ES-I3 (cell line): ENCODE results near the gene RASIP1.

Experiments
- H3K36me3 ChIP-seq: 2 replicates; pipeline ENCODE4 v1.6.1; 2013; ENCODE audit warnings: mild to moderate bottlenecking, low read length, control low read depth, moderate library complexity; ENCODE audit not compliant: insufficient read depth
- H3K4me1 ChIP-seq: 2 replicates; pipeline ENCODE4 v1.6.1; 2013; ENCODE audit warnings: mild to moderate bottlenecking, control low read depth, low read length; ENCODE audit not compliant: insufficient read depth
- H3K9ac ChIP-seq: 2 replicates; pipeline ENCODE4 v1.6.1; 2013; ENCODE audit warnings: low read depth, mild to moderate bottlenecking, low read length, moderate library complexity
- H3K9me3 ChIP-seq: 2 replicates; pipeline ENCODE4 v1.6.1; 2013; ENCODE audit warnings: mild to moderate bottlenecking, low read length, moderate library complexity; ENCODE audit not compliant: control insufficient read depth, insufficient read depth

Gene RASIP1

GRCh38 chr19:48749571-48750198 is 9.3 kb upstream of the RASIP1 start:
- H3K9me3 ChIP-seq: no peaks in the 10 kb centered on the region
- peaks cover 9% of the 10 kb centered on the region; the same call in 1 of the 2 replicates for H3K36me3 ChIP-seq
- H3K9ac ChIP-seq: no peak overlapping the region
- H3K4me1 ChIP-seq: peaks cover 3% of the 10 kb centered on the region; the same call in 1 of the 2 replicates

GRCh38 chr19:48746738-48747575 is 6.5 kb upstream of the RASIP1 start, which contains the start of gene IZUMO1:
TSS of gene IZUMO1 (minus strand) at chr19:48746909. CDS start at chr19:48745859, 1,050 bp downstream.
- Histone ChIP-seq H3K36me3 (peaks cover 9% of the 10 kb centered on the region; the same call in 1 of the 2 replicates), H3K9ac (peak within 1 kb of the TSS; percentile 91), H3K9me3 (no peaks in the 10 kb centered on the region), H3K4me1 (no peaks in the 10 kb centered on the region; the same call in 1 of the 2 replicates)

DNA sequence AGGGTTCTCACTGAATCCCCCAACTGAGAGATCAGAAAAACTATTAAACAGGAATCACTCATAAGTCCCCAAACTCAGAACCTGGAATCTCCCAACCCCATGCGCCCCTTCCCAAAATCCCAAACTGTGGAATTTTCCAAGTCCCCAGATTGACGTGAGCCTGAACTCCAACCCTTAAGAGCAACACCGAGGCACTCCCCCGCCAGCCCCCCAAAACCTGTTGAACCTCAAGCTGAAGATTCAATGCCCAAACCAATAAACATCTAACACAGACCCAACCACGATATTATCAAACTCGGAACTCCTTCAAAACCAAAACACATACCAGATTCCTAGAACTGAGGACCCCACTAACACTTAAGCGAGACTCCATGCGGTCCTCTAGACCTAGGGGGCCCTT is 5.7 kb upstream of the RASIP1 start:
- Histone ChIP-seq H3K4me1 (no peaks in the 10 kb centered on the region; the same call in 1 of the 2 replicates), H3K36me3 (peaks cover 9% of the 10 kb centered on the region; the same call in 1 of the 2 replicates), H3K9ac (peak overlapping the region; percentile 91; the same call in 1 of the 2 replicates), H3K9me3 (no peaks in the 10 kb centered on the region)

DNA sequence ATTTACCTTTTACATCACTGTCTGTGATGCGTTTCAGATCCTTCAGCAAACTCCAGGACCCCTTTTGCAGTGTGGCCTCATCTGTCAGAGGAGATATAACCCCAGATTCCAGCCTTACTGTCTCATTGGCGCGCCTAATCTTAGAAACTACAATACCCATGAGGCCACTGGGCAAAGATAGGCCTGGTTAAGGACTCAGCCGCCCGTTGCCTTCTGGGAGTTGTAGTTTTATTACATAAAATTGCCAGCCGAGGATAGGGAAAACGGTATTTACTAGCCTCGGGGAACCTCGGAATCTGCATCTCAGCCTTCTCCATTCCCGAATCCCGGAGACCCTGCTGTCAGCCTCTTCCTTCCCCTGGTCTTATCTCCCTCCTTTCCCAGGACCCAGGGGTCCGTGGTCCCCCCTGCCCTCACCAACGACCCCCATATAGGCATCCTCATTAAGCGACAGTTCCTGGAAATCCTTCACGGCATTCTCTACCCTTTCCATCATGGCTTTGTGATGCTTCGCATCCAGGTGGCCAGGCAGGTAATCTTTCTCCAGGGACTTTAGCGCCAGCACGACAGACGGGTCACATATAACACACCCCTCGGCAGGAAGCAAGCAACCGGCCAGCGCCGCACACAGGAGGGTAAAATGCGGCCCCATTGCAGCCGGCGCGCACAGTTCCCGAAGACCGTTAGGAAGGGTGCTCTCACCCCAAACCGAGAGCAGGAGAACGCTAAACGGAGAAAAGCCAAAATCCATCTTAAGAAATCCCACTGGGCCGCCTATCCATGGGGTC is 5.0 kb upstream of the RASIP1 start:
- Histone ChIP-seq H3K9me3 (no peaks in the 10 kb centered on the region), H3K36me3 (peaks cover 7% of the 10 kb centered on the region; the same call in 1 of the 2 replicates), H3K4me1 (peaks cover 4% of the 10 kb centered on the region; the same call in 1 of the 2 replicates), H3K9ac (peak overlapping the region; percentile 91; the same call in 1 of the 2 replicates)

DNA sequence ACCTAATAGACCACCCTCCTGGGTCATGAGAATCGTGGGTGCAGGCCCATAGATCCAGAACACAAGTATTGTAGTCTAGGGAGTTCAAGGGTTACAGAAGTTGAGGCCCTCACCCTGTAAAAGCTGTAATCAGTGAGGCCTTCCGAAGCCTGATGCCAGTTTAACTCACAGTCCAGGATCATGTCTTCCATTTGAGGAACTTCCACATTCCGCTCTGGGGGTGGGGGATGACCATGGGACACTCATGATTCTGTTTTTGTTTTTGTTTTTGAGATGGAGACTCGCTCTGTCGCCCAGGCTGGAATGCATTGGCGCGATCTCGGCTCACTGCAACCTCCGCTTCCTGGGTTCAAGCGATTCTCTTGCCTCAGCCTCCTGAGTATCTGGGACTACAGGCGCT is 1.7 kb upstream of the RASIP1 start:
- Histone ChIP-seq H3K9ac (no peak overlapping the region), H3K36me3 (no peaks in the 10 kb centered on the region), H3K4me1 (peaks cover 9% of the 10 kb centered on the region; the same call in 1 of the 2 replicates), H3K9me3 (no peaks in the 10 kb centered on the region)

DNA sequence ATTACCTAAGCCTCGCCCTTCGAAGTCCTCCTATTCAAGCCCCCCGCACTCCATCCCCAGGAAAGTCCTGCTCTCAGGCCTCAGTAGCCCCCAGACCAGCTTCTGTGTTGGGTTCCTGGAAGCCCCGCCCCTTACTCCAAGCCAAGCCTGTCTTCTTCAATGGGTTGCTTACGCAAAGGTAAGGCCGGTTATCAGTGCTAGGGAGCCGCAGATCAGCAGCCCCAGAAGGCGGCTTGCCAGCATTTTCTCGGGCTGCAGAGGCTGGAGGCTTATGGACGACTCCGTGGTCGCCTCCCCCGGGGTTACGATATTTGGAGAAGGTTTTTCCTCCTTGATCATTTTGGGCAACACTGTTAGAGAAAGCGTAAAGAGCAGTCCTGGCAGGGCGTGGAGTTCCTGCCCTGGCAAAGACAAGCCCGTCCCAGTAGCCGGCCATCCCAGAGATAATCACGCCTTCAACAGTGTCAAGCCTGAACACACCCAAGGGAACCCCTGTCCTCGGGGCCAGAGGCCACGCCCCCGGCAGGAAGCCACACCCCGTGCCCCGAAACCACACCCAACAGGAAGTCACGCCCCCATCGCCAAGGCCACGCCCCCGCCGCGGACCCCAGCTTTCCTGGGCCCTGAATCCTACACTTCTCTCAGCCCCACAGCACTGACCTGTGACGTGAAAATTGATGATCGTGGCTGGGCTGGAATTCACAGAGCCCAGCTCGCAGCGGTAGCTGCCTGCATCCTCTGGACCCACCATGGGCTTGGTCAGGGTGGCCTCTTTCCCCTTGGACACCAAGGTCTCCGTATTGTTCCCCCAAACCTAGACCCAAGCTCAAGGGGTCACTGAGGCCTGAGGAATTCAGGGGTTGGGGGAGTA is 954 bp upstream of the RASIP1 start:
- peaks cover 9% of the 10 kb centered on the region; the same call in 1 of the 2 replicates for H3K4me1 ChIP-seq
- H3K36me3 ChIP-seq: no peaks in the 10 kb centered on the region
- peak overlapping the region; percentile 68; the same call in 1 of the 2 replicates for H3K9ac ChIP-seq
- no peaks in the 10 kb centered on the region for H3K9me3 ChIP-seq

GRCh38 chr19:48739404-48740163 is 826 bp downstream of the RASIP1 start:
- H3K36me3 ChIP-seq: no peaks in the 10 kb centered on the region
- H3K9ac ChIP-seq: peak overlapping the region; percentile 68
- H3K9me3 ChIP-seq: no peaks in the 10 kb centered on the region
- peaks cover 9% of the 10 kb centered on the region; the same call in 1 of the 2 replicates for H3K4me1 ChIP-seq

- peak overlapping the region; percentile 68 for H3K9ac ChIP-seq
- H3K4me1 ChIP-seq: peaks cover 9% of the 10 kb centered on the region; the same call in 1 of the 2 replicates
- H3K36me3 ChIP-seq: no peaks in the 10 kb centered on the region
- no peaks in the 10 kb centered on the region for H3K9me3 ChIP-seq
Measured at GRCh38 chr19:48738557-48739403, 1.6 kb downstream of the RASIP1 start.

DNA sequence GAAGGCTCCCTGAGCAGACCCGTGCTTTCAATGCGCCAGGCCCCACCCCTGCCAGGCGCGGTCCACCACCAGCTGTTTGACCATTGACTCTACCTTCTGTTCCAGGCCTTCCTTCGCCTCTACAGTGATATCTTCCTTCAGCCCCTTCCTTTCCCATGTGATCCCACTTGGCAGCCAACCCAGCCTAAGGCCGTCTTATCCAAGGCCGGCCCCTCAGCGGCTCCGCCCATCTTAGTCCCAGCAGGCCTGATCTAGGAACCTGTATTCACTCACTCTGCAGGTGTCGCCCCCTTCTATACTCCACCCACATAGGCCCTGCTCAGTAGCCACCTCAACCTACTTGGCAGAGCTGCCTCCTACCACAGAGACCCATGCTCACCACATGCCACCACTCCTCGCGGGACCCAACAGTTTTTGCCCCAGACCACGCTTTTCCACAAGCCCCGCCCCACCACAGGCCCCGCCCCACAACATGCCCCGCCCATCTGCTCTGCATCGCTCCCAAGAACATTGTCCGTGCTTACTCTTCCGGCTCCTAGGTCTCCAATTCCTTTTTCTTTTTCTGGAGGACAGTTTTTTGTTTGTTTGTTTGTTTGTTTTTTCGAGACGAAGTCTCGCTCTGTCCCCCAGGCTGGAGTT is 2.9 kb downstream of the RASIP1 start:
- Histone ChIP-seq H3K9ac (peak overlapping the region; percentile 32; the same call in 1 of the 2 replicates), H3K36me3 (no peaks in the 10 kb centered on the region), H3K9me3 (no peaks in the 10 kb centered on the region), H3K4me1 (peaks cover 9% of the 10 kb centered on the region; the same call in 1 of the 2 replicates)

- peak overlapping the region; percentile 63 for H3K9ac ChIP-seq
Measured at GRCh38 chr19:48735031-48735615, 5.3 kb downstream of the RASIP1 start.

GRCh38 chr19:48734625-48735024 is 5.8 kb downstream of the RASIP1 start:
- Histone ChIP-seq H3K36me3 (no peaks in the 10 kb centered on the region), H3K9me3 (no peaks in the 10 kb centered on the region), H3K9ac (peak overlapping the region; percentile 63; the same call in 1 of the 2 replicates), H3K4me1 (no peaks in the 10 kb centered on the region; the same call in 1 of the 2 replicates)

More at GRCh38 chr19:48735031-48735615, 5.3 kb downstream of the RASIP1 start:
- Histone ChIP-seq H3K4me1 (peaks cover 3% of the 10 kb centered on the region; the same call in 1 of the 2 replicates), H3K9me3 (no peaks in the 10 kb centered on the region), H3K36me3 (no peaks in the 10 kb centered on the region)
